GM21390 (cell line): ENCODE measurements around the gene GOLGA5.

Source experiments
- ATAC-seq: cut with Tn5 transposase; IDR thresholded peaks from one replicate; pipeline ENCODE4 v1.9.1; 2021; ENCODE audit not compliant: unreplicated experiment

Gene GOLGA5

GRCh38 chr14:92778868-92779565 lies 15.1 kb upstream of the GOLGA5 start:
- peak; percentile 28 for ATAC-seq

GRCh38 chr14:92780444-92781232 lies 13.5 kb upstream of the GOLGA5 start:
- ATAC-seq: no peak

GRCh38 chr14:92781350-92781749 lies 12.8 kb upstream of the GOLGA5 start:
- no peak for ATAC-seq

GRCh38 chr14:92783813-92784431 lies 10.2 kb upstream of the GOLGA5 start:
- peak; percentile 60 for ATAC-seq

- no peak for ATAC-seq
These were observed 8.3 kb upstream of the GOLGA5 start for GRCh38 chr14:92785667-92786426.

- no peak for ATAC-seq
These were observed 7.7 kb upstream of the GOLGA5 start for GRCh38 chr14:92786427-92786756.

GRCh38 chr14:92787554-92787953 lies 6.6 kb upstream of the GOLGA5 start:
- ATAC-seq: no peak

GRCh38 chr14:92789457-92790089 lies 4.5 kb upstream of the GOLGA5 start:
- ATAC-seq: no peak

GRCh38 chr14:92792885-92793284 lies 1.2 kb upstream of the GOLGA5 start:
- no peak for ATAC-seq

GRCh38 chr14:92794547-92794941 lies 439 bp downstream of the GOLGA5 start:
- peak; percentile 1 for ATAC-seq

- no peak for ATAC-seq
These were observed 856 bp downstream of the GOLGA5 start for GRCh38 chr14:92794961-92795360.

- ATAC-seq: no peak
These were observed 4.0 kb downstream of the GOLGA5 start for GRCh38 chr14:92797935-92798653.

GRCh38 chr14:92798811-92799210 lies 4.7 kb downstream of the GOLGA5 start:
- ATAC-seq: no peak

- ATAC-seq: no peak
These were observed 5.9 kb downstream of the GOLGA5 start for GRCh38 chr14:92800012-92800411.

GRCh38 chr14:92800525-92800924 lies 6.4 kb downstream of the GOLGA5 start:
- ATAC-seq: no peak

- ATAC-seq: no peak
These were observed 7.8 kb downstream of the GOLGA5 start for GRCh38 chr14:92801917-92802316.

GRCh38 chr14:92802678-92803077 lies 8.6 kb downstream of the GOLGA5 start:
- ATAC-seq: no peak

- ATAC-seq: no peak
These were observed 19.1 kb downstream of the GOLGA5 start for GRCh38 chr14:92813201-92813600.

- no peak for ATAC-seq
These were observed 25.0 kb downstream of the GOLGA5 start for GRCh38 chr14:92819011-92819597.
